Lower leg skin (tissue), 3 donors: ENCODE results near the gene LEMD2.

Experiments used
- POLR2A ChIP-seq, 2 donors: fragments of 450-650 bp; IDR thresholded peaks; one replicate each; pipeline ENCODE4 v1.6.1; 2016 to 2017; ENCODE audit warnings: antibody characterized with exemption in 2 of 2, mild to moderate bottlenecking in 1 of 2, moderate library complexity in 1 of 2
- TF ChIP-seq, protein P1 (sequence below), 3 donors: fragments of 450-650 bp; IDR thresholded peaks; one replicate each; pipeline ENCODE4 v1.5.1; 2016; ENCODE audit warnings: antibody characterized with exemption in 3 of 3, mild to moderate bottlenecking in 3 of 3, moderate library complexity in 2 of 3

DNA sequence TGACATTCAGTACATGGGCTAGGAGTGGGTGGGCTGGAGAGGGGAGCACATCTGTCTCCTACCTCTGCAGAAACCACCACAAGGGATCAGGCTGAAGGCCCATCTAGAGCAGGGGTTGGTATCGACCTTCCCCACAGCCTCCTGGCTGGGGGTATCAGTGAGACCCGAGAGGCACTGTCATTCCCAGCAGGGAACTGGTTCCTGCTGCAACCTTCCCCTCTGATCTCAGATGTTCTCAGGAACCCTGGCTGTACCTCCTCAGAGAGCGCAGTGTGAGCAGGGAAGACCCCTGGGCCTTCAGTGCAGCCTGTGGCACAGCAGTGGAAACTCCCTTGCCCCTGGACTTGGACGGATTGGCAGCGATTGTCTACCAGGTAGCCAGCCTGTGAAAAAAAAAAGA, 50.1 kb downstream of the LEMD2 start:
- TF ChIP-seq POLR2A (IDR thresholded peaks at IDR 0.05): no peak
- TF ChIP-seq, protein P1, sequence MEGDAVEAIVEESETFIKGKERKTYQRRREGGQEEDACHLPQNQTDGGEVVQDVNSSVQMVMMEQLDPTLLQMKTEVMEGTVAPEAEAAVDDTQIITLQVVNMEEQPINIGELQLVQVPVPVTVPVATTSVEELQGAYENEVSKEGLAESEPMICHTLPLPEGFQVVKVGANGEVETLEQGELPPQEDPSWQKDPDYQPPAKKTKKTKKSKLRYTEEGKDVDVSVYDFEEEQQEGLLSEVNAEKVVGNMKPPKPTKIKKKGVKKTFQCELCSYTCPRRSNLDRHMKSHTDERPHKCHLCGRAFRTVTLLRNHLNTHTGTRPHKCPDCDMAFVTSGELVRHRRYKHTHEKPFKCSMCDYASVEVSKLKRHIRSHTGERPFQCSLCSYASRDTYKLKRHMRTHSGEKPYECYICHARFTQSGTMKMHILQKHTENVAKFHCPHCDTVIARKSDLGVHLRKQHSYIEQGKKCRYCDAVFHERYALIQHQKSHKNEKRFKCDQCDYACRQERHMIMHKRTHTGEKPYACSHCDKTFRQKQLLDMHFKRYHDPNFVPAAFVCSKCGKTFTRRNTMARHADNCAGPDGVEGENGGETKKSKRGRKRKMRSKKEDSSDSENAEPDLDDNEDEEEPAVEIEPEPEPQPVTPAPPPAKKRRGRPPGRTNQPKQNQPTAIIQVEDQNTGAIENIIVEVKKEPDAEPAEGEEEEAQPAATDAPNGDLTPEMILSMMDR (IDR thresholded peaks at IDR 0.05): no peak
